GM08714 (cell line): Measurements from ENCODE around the gene PFDN6.

Experiments used
- H3K4me3 ChIP-seq: fragments of 200-500 bp; sonication (Bioruptor generic); 2 replicates; pipeline ENCODE4 v1.5.1; 2014; ENCODE audit warnings: mild to moderate bottlenecking, low read length, inconsistent platforms
- ZNF274 ChIP-seq: IDR thresholded peaks from 2 replicates; pipeline ENCODE4 v1.6.1; 2012; ENCODE audit warnings: mild to moderate bottlenecking, low read depth, low read length

Gene PFDN6

GRCh38 chr6:33330736-33331135 is 41.3 kb downstream of the PFDN6 start:
- no peak for TF ChIP-seq ZNF274
- no peak overlapping the region for H3K4me3 ChIP-seq

DNA sequence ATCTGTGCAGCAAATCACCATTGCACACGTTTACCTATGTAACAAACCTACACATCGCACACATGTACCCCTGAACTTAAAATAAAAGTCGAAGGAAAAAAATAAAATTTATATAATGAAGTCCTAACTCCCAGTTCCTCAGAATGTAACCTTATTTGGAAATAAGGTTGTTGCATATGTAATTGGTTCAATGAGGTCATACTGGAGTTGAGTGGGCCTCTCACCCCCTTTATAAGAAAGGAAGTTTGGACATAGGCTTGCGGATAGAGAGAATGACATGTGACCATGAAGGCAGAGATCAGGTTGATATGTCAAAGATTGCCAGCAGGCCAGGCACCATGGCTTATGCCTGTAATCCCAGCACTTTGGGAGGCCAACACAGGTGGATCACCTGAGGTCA is 44.3 kb downstream of the PFDN6 start:
- H3K4me3 ChIP-seq = no peak overlapping the region
- TF ChIP-seq ZNF274 = no peak

GRCh38 chr6:33335916-33336315 is 46.5 kb downstream of the PFDN6 start:
- H3K4me3 ChIP-seq = no peak overlapping the region

GRCh38 chr6:33336495-33336894 is 47.1 kb downstream of the PFDN6 start:
- H3K4me3 ChIP-seq = no peak overlapping the region
- TF ChIP-seq ZNF274 = no peak

More at GRCh38 chr6:33335916-33336315, 46.5 kb downstream of the PFDN6 start:
- TF ChIP-seq ZNF274 = no peak

DNA sequence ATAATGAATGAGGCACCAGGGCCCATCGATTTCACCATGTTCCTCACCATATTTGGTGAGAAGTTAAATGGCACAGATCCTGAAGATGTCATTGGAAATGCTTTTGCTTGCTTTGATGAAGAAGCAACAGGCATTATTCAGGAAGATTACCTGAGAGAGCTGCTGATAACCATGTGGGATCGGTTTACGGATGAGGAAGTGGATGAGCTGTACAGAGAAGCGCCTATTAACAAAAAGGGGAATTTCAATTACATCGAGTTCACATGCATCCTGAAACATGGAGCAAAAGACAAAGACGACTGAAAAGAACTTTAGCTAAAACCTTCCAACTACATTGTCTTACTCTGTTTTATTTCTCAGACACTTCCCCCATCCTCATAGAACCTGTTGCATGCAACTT is 49.8 kb downstream of the PFDN6 start:
- no peak overlapping the region for H3K4me3 ChIP-seq
- TF ChIP-seq ZNF274 = no peak
